Choroid plexus epithelial cell (primary cell): ENCODE results near the gene DTX4.

Experiments
- DNase-seq: peaks from one replicate; pipeline ENCODE4 v3.0.0-alpha.2; 2010; ENCODE audit warnings: low read depth
- H3K4me3 ChIP-seq: 2 replicates; pipeline ENCODE4 v1.5.1; 2011; ENCODE audit warnings: low read depth, mild to moderate bottlenecking, control low read depth, low read length, moderate library complexity
- CTCF ChIP-seq: conservative IDR thresholded peaks from 2 replicates; pipeline ENCODE4 v1.5.1; 2011; ENCODE audit warnings: low read depth, mild to moderate bottlenecking, control low read depth, inconsistent platforms, low read length, moderate library complexity

Gene DTX4

GRCh38 chr11:59199546-59200422 is 27.9 kb downstream of the DTX4 start:
- no peak for DNase-seq
- TF ChIP-seq CTCF: no peak
- no peak overlapping the region for H3K4me3 ChIP-seq

GRCh38 chr11:59200423-59200746 is 28.5 kb downstream of the DTX4 start:
- no peak overlapping the region for H3K4me3 ChIP-seq
- DNase-seq: no peak
- no peak for TF ChIP-seq CTCF

- H3K4me3 ChIP-seq: no peak overlapping the region
- TF ChIP-seq CTCF: peak; percentile 22
- DNase-seq: no peak
Observed at GRCh38 chr11:59201353-59201752, 29.4 kb downstream of the DTX4 start.

- H3K4me3 ChIP-seq: no peak overlapping the region
- no peak for DNase-seq
- TF ChIP-seq CTCF: no peak
Observed at GRCh38 chr11:59204746-59205145, 32.8 kb downstream of the DTX4 start.

GRCh38 chr11:59205648-59206047 is 33.7 kb downstream of the DTX4 start:
- no peak overlapping the region for H3K4me3 ChIP-seq

GRCh38 chr11:59206635-59207034 is 34.7 kb downstream of the DTX4 start:
- peak; percentile 80 for TF ChIP-seq CTCF
- H3K4me3 ChIP-seq: no peak overlapping the region
- peak; percentile 58 for DNase-seq

More at GRCh38 chr11:59205648-59206047, 33.7 kb downstream of the DTX4 start:
- TF ChIP-seq CTCF: no peak
- no peak for DNase-seq

- no peak overlapping the region for H3K4me3 ChIP-seq
- TF ChIP-seq CTCF: peak; percentile 81
- peak; percentile 86 for DNase-seq
Observed at GRCh38 chr11:59207988-59208451, 36.1 kb downstream of the DTX4 start.
